Left lung (tissue), 10 donors: Measurements from ENCODE around the gene TACC2. TPM values are rescaled to one million over a fixed set of nuclear protein-coding genes. Genes with fewer than 3 reads are reported as not detected.

Experiments
- ATAC-seq: fragments of 200-7000 bp; cut with Tn5 transposase; one replicate; pipeline ENCODE4 v1.9.1; 2020; ENCODE audit warnings: moderate library complexity
- DNase-seq, 4 donors: peaks; one replicate each; pipeline ENCODE4 v3.0.0-alpha.2; 2013 to 2020
- H3K27ac ChIP-seq, 2 donors: fragments of 200-600 bp; sonication (generic) in 1 of 2; one replicate each; pipeline versions ENCODE4 v1.5.0 to v1.8.0; 2020 to 2021
- H3K27me3 ChIP-seq, 2 donors: fragments of 200-600 bp; sonication (generic) in 1 of 2; one replicate each; pipeline versions ENCODE4 v1.5.0 to v1.8.0; 2020 to 2021
- H3K36me3 ChIP-seq, 2 donors: fragments of 200-600 bp; sonication (generic) in 1 of 2; one replicate each; pipeline versions ENCODE4 v1.5.0 to v1.8.0; 2020 to 2021
- H3K4me1 ChIP-seq, 2 donors: fragments of 200-600 bp; one replicate each; pipeline ENCODE4 v1.8.0; 2021
- H3K4me3 ChIP-seq, 2 donors: fragments of 200-600 bp; sonication (generic) in 1 of 2; one replicate each; pipeline versions ENCODE4 v1.5.0 to v1.8.0; 2020 to 2021; ENCODE audit warnings: mild to moderate bottlenecking in 1 of 2
- H3K9me3 ChIP-seq, 2 donors: fragments of 200-600 bp; sonication (generic) in 1 of 2; one replicate each; pipeline versions ENCODE4 v1.5.0 to v1.8.0; 2020 to 2021
- CTCF ChIP-seq, 2 donors: fragments of 200-600 bp; sonication (generic) in 1 of 2; IDR thresholded peaks; one replicate each; pipeline versions ENCODE4 v1.5.0 to v1.8.0; 2021; ENCODE audit warnings: antibody characterized with exemption in 2 of 2
- intact Hi-C, 2 donors: fragments of 100-400 bp; cut with DNase I; formaldehyde crosslinking; loops; one replicate each; pipeline versions ENCODE4 v1.11.2 to v1.14.2; 2022
- polyA plus RNA-seq, 6 donors: library from polyadenylated mRNA; unstranded; fragments of 120-200 nt; gene quantifications; one replicate each; pipeline ENCODE4 v1.2.1, GENCODE V29; 2013; ENCODE audit not compliant: insufficient read length in 6 of 6
- total RNA-seq, 2 donors: library from RNA; stranded (reverse); fragmentation: NEBNext Ultra II Directional; extraction: Animal tissue kit (Norgen Biotek cat#: 25700); gene quantifications; one replicate each; pipeline ENCODE4 v1.2.1, GENCODE V29; 2021
- donor health status: DM: no; HTN: yes; CAD: no.
- donor health status: DM: no; HTN: no; CAD: no.

The TACC2 gene
- total and polyA plus RNA-seq, 8 donors: 21.0 to 193 (median 23.9) TPM

- H3K4me3 ChIP-seq: no peak overlapping the region
- ATAC-seq (no peak), DNase-seq (peak in 1 of 4 donors; percentile 10)
- H3K4me1 ChIP-seq: no peaks in the 10 kb centered on the region
- H3K36me3 ChIP-seq: peaks cover 0 to 84% of the 10 kb centered on the region in 2 donors
- H3K27me3 ChIP-seq: no peaks in the 10 kb centered on the region
- no peak overlapping the region for H3K27ac ChIP-seq
- no peak for TF ChIP-seq CTCF (IDR thresholded peaks at IDR 0.05)
- intact Hi-C loops: no loop called here
- H3K9me3 ChIP-seq: no peaks in the 10 kb centered on the region
These were observed 252.9 kb downstream of the TACC2 start for GRCh38 chr10:122241836-122242235.

- ATAC-seq (no peak), DNase-seq (peak in 1 of 4 donors; percentile 7)
- no peaks in the 10 kb centered on the region for H3K9me3 ChIP-seq
- no peak overlapping the region for H3K4me3 ChIP-seq
- H3K27me3 ChIP-seq: no peaks in the 10 kb centered on the region
- H3K36me3 ChIP-seq: peaks cover 0 to 77% of the 10 kb centered on the region in 2 donors
- intact Hi-C loops: no loop called here
- no peak for TF ChIP-seq CTCF (IDR thresholded peaks at IDR 0.05)
- H3K27ac ChIP-seq: no peak overlapping the region
- H3K4me1 ChIP-seq: no peaks in the 10 kb centered on the region
These were observed 254.6 kb downstream of the TACC2 start for GRCh38 chr10:122243550-122243949.

- intact Hi-C loops: no loop called here
- no peak overlapping the region for H3K4me3 ChIP-seq
- H3K9me3 ChIP-seq: no peaks in the 10 kb centered on the region
- DNase-seq (no peak), ATAC-seq (no peak)
- H3K36me3 ChIP-seq: peaks cover 0 to 77% of the 10 kb centered on the region in 2 donors
- H3K27ac ChIP-seq: no peak overlapping the region
- TF ChIP-seq CTCF (IDR thresholded peaks at IDR 0.05): no peak
- no peaks in the 10 kb centered on the region for H3K27me3 ChIP-seq
- no peaks in the 10 kb centered on the region for H3K4me1 ChIP-seq
These were observed 255.3 kb downstream of the TACC2 start for GRCh38 chr10:122244001-122244975.

GRCh38 chr10:122245136-122245535, 256.2 kb downstream of the TACC2 start:
- Histone ChIP-seq H3K27ac (no peak overlapping the region), H3K9me3 (no peaks in the 10 kb centered on the region), H3K27me3 (no peaks in the 10 kb centered on the region), H3K4me1 (no peaks in the 10 kb centered on the region), H3K4me3 (no peak overlapping the region), H3K36me3 (peaks cover 0 to 77% of the 10 kb centered on the region in 2 donors)
- ATAC-seq: no peak
- DNase-seq: no peak
- intact Hi-C loops: no loop called here
- no peak for TF ChIP-seq CTCF (IDR thresholded peaks at IDR 0.05)

- DNase-seq (peak in 1 of 4 donors; percentile 14), ATAC-seq (no peak)
- TF ChIP-seq CTCF (IDR thresholded peaks at IDR 0.05): no peak
- no peaks in the 10 kb centered on the region for H3K9me3 ChIP-seq
- no peaks in the 10 kb centered on the region for H3K27me3 ChIP-seq
- H3K4me1 ChIP-seq: no peaks in the 10 kb centered on the region
- peaks cover 0 to 75% of the 10 kb centered on the region in 2 donors for H3K36me3 ChIP-seq
- no peak overlapping the region for H3K27ac ChIP-seq
- intact Hi-C loops: no loop called here
- no peak overlapping the region for H3K4me3 ChIP-seq
These were observed 256.9 kb downstream of the TACC2 start for GRCh38 chr10:122245897-122246296.
